CD8-positive, alpha-beta memory T cell (primary cell): Measurements from ENCODE around the gene LRFN4. TPM values are rescaled to one million over a fixed set of nuclear protein-coding genes. Genes with fewer than 3 reads are reported as not detected.

Experiments used
- CTCF ChIA-PET: fragments of 350-600 bp; sonication (Branson Sonifier 250); formaldehyde crosslinking; loops from one replicate; lab custom pipeline; 2021; ENCODE audit warnings: antibody characterized with exemption; lab: Charles Lee
- POLR2A ChIA-PET: fragments of 350-600 bp; sonication (Branson Sonifier 250); formaldehyde crosslinking; loops from one replicate; lab custom pipeline; 2021; ENCODE audit warnings: antibody characterized with exemption; lab: Charles Lee
- DNase-seq, 5 donors: peaks; one replicate each; pipeline versions ENCODE4 v3.0.0 to v3.0.0-alpha.2; 2020 to 2022; ENCODE audit warnings: mixed read lengths in 1 of 5
- H3K27ac ChIP-seq: one replicate; pipeline ENCODE4 v1.7.0; 2013; ENCODE audit warnings: low read depth, mild to moderate bottlenecking, low read length, moderate library complexity
- H3K27me3 ChIP-seq: 2 replicates; pipeline ENCODE4 v1.7.0; 2013; ENCODE audit warnings: low read length, mild to moderate bottlenecking; ENCODE audit not compliant: insufficient read depth, poor library complexity, severe bottlenecking
- H3K36me3 ChIP-seq: 2 replicates; pipeline ENCODE4 v1.7.0; 2013; ENCODE audit warnings: mild to moderate bottlenecking, low read length, moderate library complexity; ENCODE audit not compliant: insufficient read depth
- H3K4me1 ChIP-seq: 2 replicates; pipeline ENCODE4 v1.7.0; 2013; ENCODE audit warnings: mild to moderate bottlenecking, low read length, moderate library complexity; ENCODE audit not compliant: insufficient read depth
- H3K4me3 ChIP-seq: 2 replicates; pipeline ENCODE4 v1.7.0; 2013; ENCODE audit warnings: mild to moderate bottlenecking, low read length
- H3K9me3 ChIP-seq: 2 replicates; pipeline ENCODE4 v1.7.0; 2013; ENCODE audit warnings: mild to moderate bottlenecking, low read length
- H3K27ac Mint-ChIP-seq, 8 donors: one replicate each; pipeline ENCODE4 v1.8.0; 2020 to 2021; ENCODE audit warnings: mixed read lengths in 8 of 8, mild to moderate bottlenecking in 6 of 8, inconsistent platforms in 3 of 8, moderate library complexity in 3 of 8
- H3K27me3 Mint-ChIP-seq, 2 donors: one replicate each; pipeline ENCODE4 v1.8.0; 2020 to 2021; ENCODE audit warnings: mixed read lengths in 2 of 2, mild to moderate bottlenecking in 1 of 2, moderate library complexity in 1 of 2
- H3K36me3 Mint-ChIP-seq, 3 donors: one replicate each; pipeline ENCODE4 v1.8.0; 2020 to 2021; ENCODE audit warnings: mixed read lengths in 3 of 3, inconsistent platforms in 1 of 3, mild to moderate bottlenecking in 1 of 3
- H3K4me1 Mint-ChIP-seq, 3 donors: one replicate each; pipeline ENCODE4 v1.8.0; 2020 to 2021; ENCODE audit warnings: mixed read lengths in 3 of 3, inconsistent platforms in 1 of 3, mild to moderate bottlenecking in 1 of 3
- H3K4me3 Mint-ChIP-seq, 7 donors: one replicate each; pipeline ENCODE4 v1.8.0; 2020 to 2021; ENCODE audit warnings: mixed read lengths in 7 of 7, mild to moderate bottlenecking in 6 of 7, moderate library complexity in 4 of 7, inconsistent platforms in 2 of 7
- H3K9me3 Mint-ChIP-seq, 5 donors: one replicate each; pipeline ENCODE4 v1.8.0; 2020 to 2022; ENCODE audit warnings: mixed read lengths in 5 of 5, mild to moderate bottlenecking in 3 of 5, moderate library complexity in 2 of 5, inconsistent platforms in 1 of 5
- polyA plus RNA-seq: library from polyadenylated mRNA; unstranded; fragments of 300-500 nt; fragmentation: Illumina TruSeq; gene quantifications from one replicate; pipeline ENCODE4 v1.2.3, GENCODE V29; 2021
- total RNA-seq, 2 experiments: library from RNA; stranded (reverse); gene quantifications; one replicate each; pipeline ENCODE4 v1.2.3, GENCODE V29; 2021

Gene LRFN4
- total and polyA plus RNA-seq, 3 experiments from 2014 or later: 2.2 to 42.8 (median 35.5) TPM

- Histone ChIP-seq H3K4me3 (no peak overlapping the region), H3K27ac (no peak overlapping the region), H3K4me1 (peaks cover 9% of the 10 kb centered on the region), H3K36me3 (no peaks in the 10 kb centered on the region), H3K9me3 (no peaks in the 10 kb centered on the region), H3K27me3 (no peaks in the 10 kb centered on the region)
- H3K36me3 Mint-ChIP-seq: no peaks in the 10 kb centered on the region
- ChIA-PET CTCF (no interaction called here), POLR2A (no interaction called here)
- no peaks in the 10 kb centered on the region for H3K9me3 Mint-ChIP-seq
- DNase-seq: no peak
- H3K4me3 Mint-ChIP-seq: no peak overlapping the region
- peaks cover 6 to 16% (median 6%) of the 10 kb centered on the region in 3 donors for H3K4me1 Mint-ChIP-seq
- no peak overlapping the region for H3K27ac Mint-ChIP-seq
- H3K27me3 Mint-ChIP-seq: peaks cover 0 to 4% of the 10 kb centered on the region in 2 donors
Observed at GRCh38 chr11:66871521-66871901, 14.6 kb downstream of the LRFN4 start.

DNA sequence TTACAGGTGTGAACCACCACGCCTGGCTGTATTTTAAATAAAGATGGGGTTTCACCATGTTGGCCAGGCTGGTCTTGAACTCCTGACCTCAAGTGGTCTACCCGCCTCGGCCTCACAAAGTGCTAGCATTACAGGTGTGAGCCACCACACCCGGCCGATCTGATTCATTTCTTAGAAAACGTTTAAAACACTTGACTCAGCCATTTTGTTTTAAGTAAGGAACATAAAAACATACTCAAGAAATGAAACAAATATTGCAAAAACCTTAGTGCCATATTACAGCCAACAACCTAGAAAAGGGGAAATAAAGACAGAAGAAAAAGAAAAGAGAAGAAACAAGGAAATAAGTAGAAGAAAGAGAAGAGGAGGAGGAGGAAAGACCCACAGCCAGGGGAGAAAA, 17.4 kb downstream of the LRFN4 start:
- no peak for DNase-seq
- Histone ChIP-seq H3K9me3 (no peaks in the 10 kb centered on the region), H3K36me3 (no peaks in the 10 kb centered on the region), H3K4me3 (no peak overlapping the region), H3K4me1 (no peaks in the 10 kb centered on the region), H3K27ac (no peak overlapping the region), H3K27me3 (no peaks in the 10 kb centered on the region)
- ChIA-PET CTCF (no interaction called here), POLR2A (no interaction called here)
- Mint-ChIP-seq H3K27me3 (peaks cover 0 to 4% of the 10 kb centered on the region in 2 donors), H3K27ac (peak overlapping the region in 2 of 8 donors; percentile 52 to 83), H3K4me3 (no peak overlapping the region), H3K36me3 (no peaks in the 10 kb centered on the region), H3K4me1 (peaks cover 0 to 3% (median 0%) of the 10 kb centered on the region in 3 donors), H3K9me3 (no peaks in the 10 kb centered on the region)

- DNase-seq: no peak
- POLR2A ChIA-PET: no interaction called here
- Mint-ChIP-seq H3K36me3 (no peaks in the 10 kb centered on the region), H3K27ac (no peak overlapping the region), H3K4me3 (no peak overlapping the region), H3K27me3 (peaks cover 0 to 4% of the 10 kb centered on the region in 2 donors), H3K4me1 (peaks cover 2 to 8% (median 4%) of the 10 kb centered on the region in 3 donors), H3K9me3 (no peaks in the 10 kb centered on the region)
- Histone ChIP-seq H3K27me3 (no peaks in the 10 kb centered on the region), H3K36me3 (no peaks in the 10 kb centered on the region), H3K27ac (no peak overlapping the region), H3K4me1 (peaks cover 6% of the 10 kb centered on the region), H3K9me3 (no peaks in the 10 kb centered on the region), H3K4me3 (no peak overlapping the region)
- CTCF ChIA-PET: no interaction called here
Observed at GRCh38 chr11:66875378-66875777, 18.5 kb downstream of the LRFN4 start.

GRCh38 chr11:66877588-66878385, 20.9 kb downstream of the LRFN4 start:
- DNase-seq: no peak
- Mint-ChIP-seq H3K27me3 (peaks cover 0 to 4% of the 10 kb centered on the region in 2 donors), H3K27ac (no peak overlapping the region), H3K9me3 (no peaks in the 10 kb centered on the region), H3K4me3 (no peak overlapping the region), H3K4me1 (peaks cover 9 to 19% (median 10%) of the 10 kb centered on the region in 3 donors), H3K36me3 (no peaks in the 10 kb centered on the region)
- H3K27me3 ChIP-seq: no peaks in the 10 kb centered on the region
- no peaks in the 10 kb centered on the region for H3K9me3 ChIP-seq
- ChIA-PET CTCF (no interaction called here), POLR2A (no interaction called here)
- no peak overlapping the region for H3K27ac ChIP-seq
- no peak overlapping the region for H3K4me3 ChIP-seq
- H3K36me3 ChIP-seq: no peaks in the 10 kb centered on the region
- peaks cover 13% of the 10 kb centered on the region for H3K4me1 ChIP-seq

DNA sequence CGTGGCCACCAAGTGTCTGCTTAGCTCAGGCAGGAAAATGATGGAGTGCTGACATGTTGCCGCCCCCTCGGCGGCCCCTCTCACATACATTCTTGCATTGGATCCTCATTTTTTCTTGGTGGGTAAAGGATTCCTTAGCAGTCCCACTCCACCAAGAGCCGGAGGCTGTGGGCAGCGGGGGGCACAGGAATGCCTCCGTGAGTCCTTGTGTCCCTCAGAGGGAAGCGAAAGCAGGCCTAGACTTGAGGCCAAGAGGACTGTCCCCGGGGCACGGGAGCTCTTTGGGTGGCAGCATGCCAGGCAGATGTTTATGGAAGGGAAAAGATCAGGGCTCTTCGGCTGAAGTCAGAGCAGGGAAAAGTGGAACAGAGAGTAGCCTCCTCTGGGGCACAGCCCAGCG, 21.6 kb downstream of the LRFN4 start:
- Mint-ChIP-seq H3K4me3 (no peak overlapping the region), H3K4me1 (peaks cover 9 to 19% (median 10%) of the 10 kb centered on the region in 3 donors), H3K27me3 (peaks cover 0 to 4% of the 10 kb centered on the region in 2 donors), H3K9me3 (no peaks in the 10 kb centered on the region), H3K27ac (no peak overlapping the region), H3K36me3 (no peaks in the 10 kb centered on the region)
- no peaks in the 10 kb centered on the region for H3K9me3 ChIP-seq
- no peaks in the 10 kb centered on the region for H3K27me3 ChIP-seq
- H3K36me3 ChIP-seq: no peaks in the 10 kb centered on the region
- H3K4me1 ChIP-seq: peaks cover 13% of the 10 kb centered on the region
- no peak for DNase-seq
- H3K4me3 ChIP-seq: no peak overlapping the region
- H3K27ac ChIP-seq: no peak overlapping the region
- ChIA-PET POLR2A (no interaction called here), CTCF (no interaction called here)

DNA sequence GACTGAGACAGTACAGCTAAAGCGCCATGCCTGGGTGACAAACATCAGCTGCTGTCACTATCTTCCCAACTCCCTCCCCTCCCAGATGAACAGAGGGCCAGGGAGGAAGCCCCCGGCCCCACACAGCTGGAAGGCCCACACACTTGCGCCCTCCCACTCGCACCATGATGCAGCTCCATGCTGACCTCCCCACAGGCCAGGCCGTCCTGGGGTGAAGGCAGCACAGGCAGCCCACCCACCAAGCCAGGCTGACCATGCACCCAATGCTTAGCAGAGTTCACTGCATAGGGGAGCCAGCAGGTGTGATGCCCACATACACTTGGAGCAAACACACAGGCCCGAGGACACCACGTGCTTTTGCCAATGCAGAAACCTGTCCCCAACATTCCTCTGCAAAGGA, 22.1 kb downstream of the LRFN4 start:
- H3K36me3 ChIP-seq: no peaks in the 10 kb centered on the region
- no peak for DNase-seq
- no peaks in the 10 kb centered on the region for H3K36me3 Mint-ChIP-seq
- POLR2A ChIA-PET: no interaction called here
- peaks cover 0 to 4% of the 10 kb centered on the region in 2 donors for H3K27me3 Mint-ChIP-seq
- H3K4me1 Mint-ChIP-seq: peaks cover 9 to 19% (median 10%) of the 10 kb centered on the region in 3 donors
- no peaks in the 10 kb centered on the region for H3K9me3 ChIP-seq
- no peaks in the 10 kb centered on the region for H3K27me3 ChIP-seq
- H3K4me3 ChIP-seq: no peak overlapping the region
- no peak overlapping the region for H3K27ac Mint-ChIP-seq
- no peaks in the 10 kb centered on the region for H3K9me3 Mint-ChIP-seq
- CTCF ChIA-PET: no interaction called here
- peaks cover 13% of the 10 kb centered on the region for H3K4me1 ChIP-seq
- no peak overlapping the region for H3K27ac ChIP-seq
- peak overlapping the region in 1 of 7 donors; percentile 19 for H3K4me3 Mint-ChIP-seq

- no peak overlapping the region for H3K27ac ChIP-seq
- peaks cover 13% of the 10 kb centered on the region for H3K4me1 ChIP-seq
- ChIA-PET CTCF (interaction anchor here (2.4 kb wide), 1 partner anchor 185 kb away, joined by 8 read pairs; no protein-coding TSS in a partner anchor), POLR2A (no interaction called here)
- H3K27ac Mint-ChIP-seq: no peak overlapping the region
- H3K4me3 Mint-ChIP-seq: no peak overlapping the region
- H3K27me3 Mint-ChIP-seq: peaks cover 0 to 4% of the 10 kb centered on the region in 2 donors
- H3K4me3 ChIP-seq: no peak overlapping the region
- no peaks in the 10 kb centered on the region for H3K36me3 ChIP-seq
- DNase-seq: no peak
- H3K4me1 Mint-ChIP-seq: peaks cover 9 to 19% (median 10%) of the 10 kb centered on the region in 3 donors
- no peaks in the 10 kb centered on the region for H3K27me3 ChIP-seq
- no peaks in the 10 kb centered on the region for H3K36me3 Mint-ChIP-seq
- no peaks in the 10 kb centered on the region for H3K9me3 ChIP-seq
- no peaks in the 10 kb centered on the region for H3K9me3 Mint-ChIP-seq
Observed at GRCh38 chr11:66879583-66879982, 22.7 kb downstream of the LRFN4 start.

DNA sequence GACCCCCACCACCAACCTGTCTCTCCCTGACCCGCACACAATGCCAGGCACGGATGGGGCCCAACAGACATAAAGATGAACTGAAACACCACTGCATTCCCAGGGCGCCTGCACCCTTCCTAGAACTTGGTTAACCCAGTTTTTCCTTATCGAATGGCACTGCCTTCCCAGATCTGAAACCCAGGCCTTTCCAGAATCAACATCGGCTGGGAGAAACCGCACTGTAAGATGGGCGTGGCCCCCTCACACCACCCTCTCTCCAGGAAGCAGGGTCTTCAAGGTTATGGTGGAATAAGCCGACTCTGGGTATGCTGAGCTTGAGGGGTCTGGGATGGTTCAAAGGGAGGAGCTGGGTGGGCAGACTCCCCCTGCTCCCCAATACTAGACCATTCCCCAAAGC, 23.1 kb downstream of the LRFN4 start:
- H3K27ac ChIP-seq: no peak overlapping the region
- H3K36me3 Mint-ChIP-seq: no peaks in the 10 kb centered on the region
- no peaks in the 10 kb centered on the region for H3K27me3 ChIP-seq
- H3K4me3 Mint-ChIP-seq: no peak overlapping the region
- no peak overlapping the region for H3K27ac Mint-ChIP-seq
- H3K4me3 ChIP-seq: no peak overlapping the region
- H3K27me3 Mint-ChIP-seq: peaks cover under 1 to 1% of the 10 kb centered on the region in 2 donors
- no peaks in the 10 kb centered on the region for H3K9me3 ChIP-seq
- CTCF ChIA-PET: interaction anchor here (2.4 kb wide), 1 partner anchor 185 kb away, joined by 8 read pairs; no protein-coding TSS in a partner anchor
- H3K4me1 ChIP-seq: peaks cover 13% of the 10 kb centered on the region
- peaks cover 9 to 19% (median 10%) of the 10 kb centered on the region in 3 donors for H3K4me1 Mint-ChIP-seq
- H3K36me3 ChIP-seq: no peaks in the 10 kb centered on the region
- H3K9me3 Mint-ChIP-seq: no peaks in the 10 kb centered on the region
- DNase-seq: no peak
- POLR2A ChIA-PET: no interaction called here
